Small intestine (tissue), 7 donors: Measurements from ENCODE around the gene TMEM200C. TPM values are rescaled to one million over a fixed set of nuclear protein-coding genes. Genes with fewer than 3 reads are reported as not detected.
"Not testable (repeated sequence)": the region's sequence is repeated elsewhere in the genome, so short reads cannot be mapped to it uniquely, and the experiment has no call there.

Experiments used
- DNase-seq, 2 donors: peaks; one replicate each; pipeline versions ENCODE4 v3.0.0 to v3.0.0-alpha.2; 2013
- FAIRE-seq: peaks from 2 replicates; lab custom pipeline; 2012; peaks lifted over from hg19 to GRCh38; lab: Jason Lieb, UNC
- H3K27ac ChIP-seq, 3 donors: one replicate each; pipeline ENCODE4 v1.5.1; 2013; ENCODE audit warnings: low read length in 2 of 3, mild to moderate bottlenecking in 2 of 3, control low read depth in 1 of 3, inconsistent platforms in 1 of 3, low read depth in 1 of 3, moderate library complexity in 1 of 3
- H3K27me3 ChIP-seq, 3 donors: one replicate each; pipeline ENCODE4 v1.6.1; 2013; ENCODE audit warnings: low read length in 3 of 3, inconsistent platforms in 1 of 3; ENCODE audit not compliant: control insufficient read depth in 3 of 3, insufficient read depth in 3 of 3
- H3K36me3 ChIP-seq, 3 donors: one replicate each; pipeline ENCODE4 v1.6.1; 2013; ENCODE audit warnings: low read length in 3 of 3, inconsistent platforms in 1 of 3, low read depth in 1 of 3, mild to moderate bottlenecking in 1 of 3, moderate library complexity in 1 of 3; ENCODE audit not compliant: control insufficient read depth in 3 of 3, insufficient read depth in 2 of 3
- H3K4me1 ChIP-seq, 3 donors: one replicate each; pipeline ENCODE4 v1.6.1; 2013; ENCODE audit warnings: low read length in 2 of 3, inconsistent platforms in 1 of 3, low read depth in 1 of 3, mild to moderate bottlenecking in 1 of 3, moderate library complexity in 1 of 3; ENCODE audit not compliant: control insufficient read depth in 3 of 3, insufficient read depth in 2 of 3
- H3K4me3 ChIP-seq, 3 donors: one replicate each; pipeline ENCODE4 v1.5.1; 2013; ENCODE audit warnings: low read length in 3 of 3, control low read depth in 1 of 3, inconsistent platforms in 1 of 3, low read depth in 1 of 3, mild to moderate bottlenecking in 1 of 3, moderate library complexity in 1 of 3
- H3K9me3 ChIP-seq, 2 donors: one replicate each; pipeline ENCODE4 v1.6.1; 2013; ENCODE audit warnings: low read depth in 1 of 2, low read length in 1 of 2; ENCODE audit not compliant: control insufficient read depth in 2 of 2, insufficient read depth in 1 of 2
- WGBS, 3 donors: extraction: QIAGEN DNeasy Blood & Tissue Kit; methylation state at CpG; one replicate each; pipeline ENCODE4 v1.1.7; 2013; 5-methylcytosine and 5-hydroxymethylcytosine counted together
- polyA plus RNA-seq, 4 donors: library from polyadenylated mRNA; stranded (reverse) in 3 of 4; unstranded in 1 of 4; fragments of 200-250 nt in 3 of 4; fragments of 120-200 nt in 1 of 4; gene quantifications; one replicate each; pipeline versions ENCODE4 v1.2.1 to v1.2.3, GENCODE V29; 2013
- donor health status: healthy with polysubstance abuse.
- donor health status: control.
- donor health status: control.
- donor health status: Bipolar disorder and iron deficiency.
- donor health status: healthy.

The TMEM200C gene
- polyA plus RNA-seq, 4 donors = 0.10 to 0.16 TPM; not detected in 2

DNA sequence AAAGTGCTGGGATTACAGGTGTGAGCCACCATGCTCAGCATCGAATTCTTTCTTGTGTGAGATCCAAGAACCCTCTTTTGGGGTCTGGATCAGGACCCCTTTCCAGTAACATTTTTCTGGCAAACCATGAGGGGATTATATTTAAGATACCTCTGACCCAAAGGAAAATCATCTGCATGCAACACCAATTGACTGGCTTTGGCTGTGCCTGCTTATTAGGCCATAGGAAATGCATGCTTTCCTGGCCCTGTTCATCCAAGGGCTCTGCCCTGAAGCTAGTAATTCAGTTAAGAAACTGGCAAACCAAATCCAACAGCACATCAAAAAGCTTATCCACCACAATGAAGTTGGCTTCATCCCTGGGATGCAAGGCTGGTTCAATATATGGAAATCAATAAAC, 33.2 kb downstream of the TMEM200C start:
- not testable (repeated sequence) for H3K27ac ChIP-seq, H3K4me3 ChIP-seq, DNase-seq, H3K4me1 ChIP-seq, H3K27me3 ChIP-seq, H3K9me3 ChIP-seq, H3K36me3 ChIP-seq, FAIRE-seq
- 35 to 55% (median 45%) methylated on average over 1 of the region's 1 CpG for WGBS, 3 donors

- Histone ChIP-seq H3K9me3 (peaks cover 0 to 7% of the 10 kb centered on the region in 2 donors), H3K27me3 (no peaks in the 10 kb centered on the region), H3K4me3 (no peak overlapping the region), H3K27ac (no peak overlapping the region), H3K4me1 (no peaks in the 10 kb centered on the region), H3K36me3 (no peaks in the 10 kb centered on the region)
- WGBS, 3 donors = 42 to 65% (median 52%) methylated on average over 3 of the region's 3 CpGs
- no peak for DNase-seq
- FAIRE-seq = no peak
Measured at GRCh38 chr18:5857180-5857579, 38.1 kb downstream of the TMEM200C start.

DNA sequence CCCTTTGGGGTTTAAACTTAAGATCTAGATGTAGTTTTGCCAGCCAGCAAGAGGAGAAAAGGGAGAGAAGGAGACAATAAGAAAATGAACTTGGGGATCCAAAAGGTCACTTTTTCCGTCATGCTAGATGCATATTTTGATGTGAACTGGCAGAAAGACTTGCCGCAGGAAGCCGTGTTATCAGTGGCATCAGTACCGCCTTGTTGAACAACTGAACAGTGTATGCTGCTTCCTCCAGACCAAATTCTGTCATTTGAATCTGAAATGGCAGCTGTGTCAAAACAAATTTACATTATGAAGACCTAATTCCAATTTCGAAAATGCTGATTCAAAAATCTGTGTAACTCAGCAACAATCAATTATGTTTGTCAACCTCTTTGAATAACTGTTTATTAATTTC, 42.1 kb downstream of the TMEM200C start:
- H3K27ac ChIP-seq = no peak overlapping the region
- H3K27me3 ChIP-seq = no peaks in the 10 kb centered on the region
- no peaks in the 10 kb centered on the region for H3K4me1 ChIP-seq
- WGBS, 3 donors = 57 to 73% (median 70%) methylated on average over 5 of the region's 5 CpGs
- DNase-seq = no peak
- FAIRE-seq = no peak
- H3K9me3 ChIP-seq = no peaks in the 10 kb centered on the region
- no peaks in the 10 kb centered on the region for H3K36me3 ChIP-seq
- no peak overlapping the region for H3K4me3 ChIP-seq

- H3K4me3 ChIP-seq = no peak overlapping the region
- H3K27me3 ChIP-seq = no peaks in the 10 kb centered on the region
- DNase-seq (no peak), FAIRE-seq (no peak)
- no peak overlapping the region for H3K27ac ChIP-seq
- H3K9me3 ChIP-seq = no peaks in the 10 kb centered on the region
- WGBS, 3 donors = 34 to 40% (median 36%) methylated on average over 2 of the region's 2 CpGs
- H3K36me3 ChIP-seq = no peaks in the 10 kb centered on the region
- no peaks in the 10 kb centered on the region for H3K4me1 ChIP-seq
Measured at GRCh38 chr18:5851998-5852397, 43.3 kb downstream of the TMEM200C start.

GRCh38 chr18:5842653-5843052, 52.7 kb downstream of the TMEM200C start:
- WGBS, 3 donors = 29 to 55% (median 30%) methylated on average over 3 of the region's 3 CpGs
- no peak for FAIRE-seq
- Histone ChIP-seq H3K9me3 (no peaks in the 10 kb centered on the region), H3K27me3 (no peaks in the 10 kb centered on the region), H3K4me3 (no peak overlapping the region), H3K27ac (no peak overlapping the region), H3K36me3 (no peaks in the 10 kb centered on the region), H3K4me1 (no peaks in the 10 kb centered on the region)
- DNase-seq = peak in 1 of 2 donors; percentile 2

- Histone ChIP-seq H3K27me3 (no peaks in the 10 kb centered on the region), H3K9me3 (no peaks in the 10 kb centered on the region), H3K27ac (no peak overlapping the region), H3K4me1 (no peaks in the 10 kb centered on the region), H3K4me3 (no peak overlapping the region), H3K36me3 (no peaks in the 10 kb centered on the region)
- 15 to 38% (median 18%) methylated on average over 2 of the region's 2 CpGs for WGBS, 3 donors
- FAIRE-seq (no peak), DNase-seq (peak in 1 of 2 donors; percentile 8)
Measured at GRCh38 chr18:5841518-5841917, 53.8 kb downstream of the TMEM200C start.

GRCh38 chr18:5840547-5840946, 54.8 kb downstream of the TMEM200C start:
- WGBS, 3 donors = 45 to 78% (median 66%) methylated on average over 4 of the region's 4 CpGs
- no peaks in the 10 kb centered on the region for H3K36me3 ChIP-seq
- no peak overlapping the region for H3K27ac ChIP-seq
- FAIRE-seq = no peak
- no peak for DNase-seq
- no peaks in the 10 kb centered on the region for H3K9me3 ChIP-seq
- no peak overlapping the region for H3K4me3 ChIP-seq
- H3K4me1 ChIP-seq = no peaks in the 10 kb centered on the region
- H3K27me3 ChIP-seq = no peaks in the 10 kb centered on the region

- 45 to 51% (median 45%) methylated on average over 2 of the region's 2 CpGs for WGBS, 3 donors
- no peaks in the 10 kb centered on the region for H3K27me3 ChIP-seq
- no peak overlapping the region for H3K27ac ChIP-seq
- H3K36me3 ChIP-seq = no peaks in the 10 kb centered on the region
- no peak overlapping the region for H3K4me3 ChIP-seq
- FAIRE-seq (no peak), DNase-seq (no peak)
- H3K9me3 ChIP-seq = no peaks in the 10 kb centered on the region
- no peaks in the 10 kb centered on the region for H3K4me1 ChIP-seq
Measured at GRCh38 chr18:5840025-5840424, 55.3 kb downstream of the TMEM200C start.

GRCh38 chr18:5839102-5839501, 56.2 kb downstream of the TMEM200C start:
- Histone ChIP-seq H3K27me3 (no peaks in the 10 kb centered on the region), H3K4me3 (no peak overlapping the region), H3K27ac (no peak overlapping the region), H3K9me3 (no peaks in the 10 kb centered on the region), H3K36me3 (no peaks in the 10 kb centered on the region), H3K4me1 (no peaks in the 10 kb centered on the region)
- DNase-seq (no peak), FAIRE-seq (no peak)
- WGBS, 3 donors = 88 to 93% (median 89%) methylated on average over 8 of the region's 8 CpGs
